ENCODE measurements around the gene POLA1. TPM values are rescaled to one million over a fixed set of nuclear protein-coding genes. Genes with fewer than 3 reads are reported as not detected.

Gene POLA1
- total RNA-seq, 4 donors from 2014 or later = 9.4 to 15.7 (median 10.0) TPM

DNA sequence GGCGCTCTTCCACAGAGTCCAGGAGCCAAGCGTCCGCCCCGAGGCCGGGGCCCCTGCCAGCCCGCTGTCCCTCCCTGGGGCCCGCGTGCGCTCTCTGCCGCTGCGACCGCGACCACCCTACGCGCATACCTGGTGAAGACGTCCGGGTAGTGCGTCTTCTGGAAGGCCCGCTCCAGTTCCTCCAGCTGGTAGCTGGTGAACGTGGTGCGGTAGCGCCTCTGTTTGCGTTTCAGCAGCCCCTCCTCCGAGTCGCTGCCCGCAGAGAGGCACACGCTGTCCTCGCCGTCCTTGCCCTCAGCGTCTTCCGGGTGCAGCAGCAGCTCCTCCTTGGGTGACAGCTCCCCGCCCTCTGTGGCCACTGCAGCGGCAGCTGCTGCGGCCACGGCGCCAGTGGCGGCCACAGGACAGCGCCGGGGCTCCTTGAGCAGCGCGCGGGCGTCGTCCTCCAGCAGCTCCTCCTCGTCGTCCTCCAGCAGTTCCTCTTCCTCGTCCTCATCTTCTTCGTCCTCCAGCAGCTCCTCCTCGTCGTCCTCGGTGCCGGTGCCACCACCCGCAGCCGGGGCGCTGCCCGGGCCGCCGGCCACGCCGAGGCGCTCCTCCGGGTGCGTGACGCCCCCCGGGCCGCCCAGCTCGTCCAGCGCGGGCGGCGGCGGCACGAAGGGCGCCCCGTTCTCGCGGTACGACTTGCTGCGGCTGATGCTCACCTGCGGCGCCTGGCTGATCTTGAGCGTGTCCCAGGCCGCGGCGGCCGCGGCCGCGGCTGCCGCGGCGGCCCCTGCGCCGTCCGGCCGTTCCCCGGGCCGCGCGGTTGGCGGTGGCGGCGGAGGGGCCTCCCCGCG, 319.3 kb downstream of the POLA1 start:
- no peaks in the 10 kb centered on the region for H3K36me3 ChIP-seq
- H3K9me3 ChIP-seq = peaks cover 0 to 8% (median 0%) of the 10 kb centered on the region in 4 donors
- WGBS = 32% methylated on average over 35 of the region's 105 CpGs
- intact Hi-C loops (cut with DNase I) = no loop called here
- H3K27ac ChIP-seq (replicated peaks in 1 of 4) = no peak overlapping the region
- peak overlapping the region; percentile 30 to 47 (median 34) for H3K4me3 ChIP-seq
- TF ChIP-seq POLR2A (IDR thresholded peaks at IDR 0.05; ENCODE audit: low read depth) (no peak), CTCF (IDR thresholded peaks at IDR 0.05) (no peak), EP300 (IDR thresholded peaks at IDR 0.05) (no peak), POLR2AphosphoS5 (IDR thresholded peaks at IDR 0.05) (no peak)
- peaks cover 7 to 45% (median 31%) of the 10 kb centered on the region in 4 donors for H3K4me1 ChIP-seq
- no peak for DNase-seq (ENCODE audit: extremely low spot score)
- H3K27me3 ChIP-seq = peaks cover 0 to 96% (median 60%) of the 10 kb centered on the region in 4 donors

- peaks cover 7 to 45% (median 31%) of the 10 kb centered on the region in 4 donors for H3K4me1 ChIP-seq
- no peak for DNase-seq (ENCODE audit: extremely low spot score)
- WGBS = 32% methylated on average over 21 of the region's 44 CpGs
- no peak overlapping the region for H3K27ac ChIP-seq (replicated peaks in 1 of 4)
- H3K4me3 ChIP-seq = peak overlapping the region in 1 of 4 donors; percentile 38
- intact Hi-C loops (cut with DNase I) = no loop called here
- peaks cover 0 to 8% (median 0%) of the 10 kb centered on the region in 4 donors for H3K9me3 ChIP-seq
- TF ChIP-seq EP300 (IDR thresholded peaks at IDR 0.05) (no peak), POLR2A (IDR thresholded peaks at IDR 0.05; ENCODE audit: low read depth) (no peak), CTCF (IDR thresholded peaks at IDR 0.05) (no peak), POLR2AphosphoS5 (IDR thresholded peaks at IDR 0.05) (no peak)
- no peaks in the 10 kb centered on the region for H3K36me3 ChIP-seq
- H3K27me3 ChIP-seq = peaks cover 0 to 98% (median 62%) of the 10 kb centered on the region in 4 donors
Measured at GRCh38 chrX:25013632-25014365, 320.1 kb downstream of the POLA1 start.

DNA sequence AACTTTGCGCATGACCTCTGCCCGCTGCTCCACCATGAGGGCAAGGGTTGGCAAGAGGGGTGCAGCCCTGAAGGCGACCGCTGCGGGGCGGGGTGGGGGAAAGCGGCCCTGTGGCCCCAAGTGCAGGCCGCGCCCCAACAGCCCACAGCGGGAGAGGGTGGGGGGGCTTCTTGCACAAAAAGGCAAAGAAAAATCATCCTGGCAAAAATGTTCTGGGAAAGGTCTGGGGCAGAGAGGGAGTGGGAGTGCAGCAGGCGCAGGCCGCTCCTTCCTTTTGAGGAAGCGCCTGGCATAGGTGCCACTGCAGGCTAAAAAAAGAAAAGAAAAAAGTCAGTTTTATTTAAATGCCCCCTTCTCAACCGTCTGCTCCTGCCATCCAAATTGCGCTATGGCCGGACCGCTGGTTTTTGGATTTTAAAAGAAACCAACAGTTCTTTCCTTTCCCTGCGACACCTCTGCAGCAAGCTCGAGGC, 320.7 kb downstream of the POLA1 start:
- intact Hi-C loops (cut with DNase I) = no loop called here
- no peak for TF ChIP-seq CTCF (IDR thresholded peaks at IDR 0.05)
- TF ChIP-seq EP300 (IDR thresholded peaks at IDR 0.05) = no peak
- TF ChIP-seq POLR2AphosphoS5 (IDR thresholded peaks at IDR 0.05) = no peak
- no peak for TF ChIP-seq POLR2A (IDR thresholded peaks at IDR 0.05; ENCODE audit: low read depth)
- Histone ChIP-seq H3K27me3 (peaks cover 0 to 98% (median 64%) of the 10 kb centered on the region in 4 donors), H3K9me3 (peaks cover 0 to 8% (median 0%) of the 10 kb centered on the region in 4 donors), H3K4me3 (no peak overlapping the region), H3K36me3 (no peaks in the 10 kb centered on the region), H3K27ac (replicated peaks in 1 of 4) (no peak overlapping the region), H3K4me1 (peaks cover 7 to 45% (median 31%) of the 10 kb centered on the region in 4 donors)
- DNase-seq (ENCODE audit: extremely low spot score) = no peak
- 37% methylated on average over 19 of the region's 19 CpGs for WGBS

- intact Hi-C loops (cut with DNase I) = no loop called here
- peak within 1 kb of the TSS in 3 of 4 donors; percentile 1 to 25 (median 17) for H3K4me3 ChIP-seq
- peaks cover 3 to 98% (median 72%) of the 10 kb centered on the region in 4 donors for H3K27me3 ChIP-seq
- peaks cover 0 to 8% (median 0%) of the 10 kb centered on the region in 4 donors for H3K9me3 ChIP-seq
- WGBS = 39% methylated on average over 39 of the region's 58 CpGs
- TF ChIP-seq POLR2A (IDR thresholded peaks at IDR 0.05; ENCODE audit: low read depth) (no peak), CTCF (IDR thresholded peaks at IDR 0.05) (no peak), POLR2AphosphoS5 (IDR thresholded peaks at IDR 0.05) (no peak), EP300 (IDR thresholded peaks at IDR 0.05) (no peak)
- DNase-seq (ENCODE audit: extremely low spot score) = no peak
- H3K4me1 ChIP-seq = peaks cover 10 to 54% (median 36%) of the 10 kb centered on the region in 4 donors
- H3K27ac ChIP-seq (replicated peaks in 1 of 4) = no peak within 1 kb of the TSS
- no peaks in the 10 kb centered on the region for H3K36me3 ChIP-seq
Measured at GRCh38 chrX:25015486-25016360, 322.0 kb downstream of the POLA1 start, which contains the start of gene ARX. Gene ARX (minus strand): TSS chrX:25015965. CDS start chrX:25015737, 228 bp downstream.
